ENCODE data around the gene SPAG16.

The SPAG16 gene

GRCh38 chr2:214156971-214157370 is 872.7 kb downstream of the SPAG16 start:
- no peak for TF ChIP-seq CTCF (IDR thresholded peaks at IDR 0.05; ENCODE audit: borderline replicate concordance, insufficient read depth, low read depth, low read length)

GRCh38 chr2:214158851-214159250 is 874.6 kb downstream of the SPAG16 start:
- TF ChIP-seq CTCF (IDR thresholded peaks at IDR 0.05; ENCODE audit: borderline replicate concordance, insufficient read depth, low read depth, low read length) = no peak

More at GRCh38 chr2:214156971-214157370, 872.7 kb downstream of the SPAG16 start:
- no peak overlapping the region for H3K4me3 ChIP-seq (ENCODE audit: low read depth, low read length)

GRCh38 chr2:214169281-214169680 is 885.0 kb downstream of the SPAG16 start:
- no peak overlapping the region for H3K4me3 ChIP-seq (ENCODE audit: low read depth, low read length)
- no peak for TF ChIP-seq CTCF (IDR thresholded peaks at IDR 0.05; ENCODE audit: borderline replicate concordance, insufficient read depth, low read depth, low read length)

More at GRCh38 chr2:214158851-214159250, 874.6 kb downstream of the SPAG16 start:
- H3K4me3 ChIP-seq (ENCODE audit: low read depth, low read length) = no peak overlapping the region

GRCh38 chr2:214169736-214170135 is 885.5 kb downstream of the SPAG16 start:
- H3K4me3 ChIP-seq (ENCODE audit: low read depth, low read length) = no peak overlapping the region
- TF ChIP-seq CTCF (IDR thresholded peaks at IDR 0.05; ENCODE audit: borderline replicate concordance, insufficient read depth, low read depth, low read length) = no peak

GRCh38 chr2:214174563-214174962 is 890.3 kb downstream of the SPAG16 start:
- H3K4me3 ChIP-seq (ENCODE audit: low read depth, low read length) = no peak overlapping the region
- TF ChIP-seq CTCF (IDR thresholded peaks at IDR 0.05; ENCODE audit: borderline replicate concordance, insufficient read depth, low read depth, low read length) = no peak

GRCh38 chr2:214180071-214180470 is 895.8 kb downstream of the SPAG16 start:
- TF ChIP-seq CTCF (IDR thresholded peaks at IDR 0.05; ENCODE audit: borderline replicate concordance, insufficient read depth, low read depth, low read length) = no peak
- no peak overlapping the region for H3K4me3 ChIP-seq (ENCODE audit: low read depth, low read length)

- TF ChIP-seq CTCF (IDR thresholded peaks at IDR 0.05; ENCODE audit: borderline replicate concordance, insufficient read depth, low read depth, low read length) = no peak
These were observed 896.4 kb downstream of the SPAG16 start for GRCh38 chr2:214180686-214181085.

More at GRCh38 chr2:214180686-214181085, 896.4 kb downstream of the SPAG16 start:
- no peak overlapping the region for H3K4me3 ChIP-seq (ENCODE audit: low read depth, low read length)
